K562 (cell line): Measurements from ENCODE around the gene ZDHHC5. TPM values are rescaled to one million over a fixed set of nuclear protein-coding genes. Genes with fewer than 3 reads are reported as not detected.

Source experiments
- BCOR ChIP-seq: fragments of 450-650 bp; IDR thresholded peaks from 2 replicates; pipeline ENCODE4 v1.6.1; 2016
- CBX5 ChIP-seq: IDR thresholded peaks from 2 replicates; pipeline ENCODE4 v1.6.1; 2014; ENCODE audit warnings: low read depth, borderline replicate concordance
- DNMT1 ChIP-seq: fragments of 450-650 bp; IDR thresholded peaks from 2 replicates; pipeline ENCODE4 v1.6.1; 2016; ENCODE audit warnings: antibody characterized with exemption, mild to moderate bottlenecking
- HNRNPUL1 ChIP-seq: fragments of 200-400 bp; formaldehyde crosslinking; IDR thresholded peaks from 2 replicates; pipeline ENCODE4 v1.6.1; 2017; ENCODE audit warnings: low read length
- MECOM ChIP-seq: fragments of 250-450 bp; sonication (Bioruptor Pico); IDR thresholded peaks from 2 replicates; pipeline ENCODE4 v1.8.0; 2022; ENCODE audit warnings: inconsistent platforms
- NEUROD1 ChIP-seq: fragments of 150-350 bp; IDR thresholded peaks from 2 replicates; pipeline ENCODE4 v1.6.1; 2014; ENCODE audit warnings: borderline replicate concordance, low read length, low read depth; ENCODE audit not compliant: partially characterized antibody
- POLR2A ChIP-seq: fragments of 450-650 bp; conservative IDR thresholded peaks from 2 replicates; pipeline ENCODE4 v1.6.1; 2016
- SMAD1 ChIP-seq: fragments of 150-350 bp; IDR thresholded peaks from 2 replicates; pipeline ENCODE4 v1.6.1; 2014; ENCODE audit warnings: low read length, low read depth; ENCODE audit not compliant: partially characterized antibody
- SMARCA4 ChIP-seq: fragments of 450-650 bp; IDR thresholded peaks from 2 replicates; pipeline ENCODE4 v1.6.1; 2016
- SMARCE1 ChIP-seq: fragments of 450-650 bp; IDR thresholded peaks from 2 replicates; pipeline ENCODE4 v1.7.1; 2016; ENCODE audit warnings: mild to moderate bottlenecking
- TCF7 ChIP-seq: sonication (generic); IDR thresholded peaks from 2 replicates; pipeline ENCODE4 v1.6.1; 2016; ENCODE audit warnings: antibody characterized with exemption, borderline replicate concordance
- YY1 ChIP-seq, 3 experiments: IDR thresholded peaks; 2 replicates each; pipeline ENCODE4 v1.6.1; 2011; ENCODE audit warnings: low read length in 2 of 3, mild to moderate bottlenecking in 2 of 3, moderate library complexity in 2 of 3, borderline replicate concordance in 1 of 3, control low read depth in 1 of 3, low read depth in 1 of 3; ENCODE audit not compliant: insufficient read depth in 3 of 3, insufficient replicate concordance in 2 of 3, control insufficient read depth in 1 of 3, insufficient read length in 1 of 3; ENCODE audit errors: extremely low read depth in 1 of 3
- ZC3H4 ChIP-seq: sonication (generic); formaldehyde crosslinking; IDR thresholded peaks from 2 replicates; pipeline ENCODE4 v1.9.0; 2021; ENCODE audit warnings: missing genetic modification reagents, borderline replicate concordance
- ZNF23 ChIP-seq: fragments of 250-450 bp; sonication (Bioruptor Pico); IDR thresholded peaks from 2 replicates; pipeline ENCODE4 v1.4.0; 2020; ENCODE audit warnings: mild to moderate bottlenecking
- ZNF395 ChIP-seq: fragments of 200-800 bp; sonication (Bioruptor generic); IDR thresholded peaks from 2 replicates; pipeline ENCODE4 v1.6.1; 2017; ENCODE audit warnings: missing genetic modification characterization, missing compliant biosample characterization
- ZNF398 ChIP-seq: fragments of 250-450 bp; sonication (Bioruptor Pico); IDR thresholded peaks from 2 replicates; pipeline ENCODE4 v1.8.0; 2021; ENCODE audit warnings: moderate library complexity, mild to moderate bottlenecking, inconsistent platforms
- ZNF584 ChIP-seq: fragments of 200-800 bp; sonication (Bioruptor generic); IDR thresholded peaks from 2 replicates; pipeline ENCODE4 v1.6.1; 2016; ENCODE audit warnings: low read depth, mild to moderate bottlenecking, missing genetic modification characterization, missing compliant biosample characterization
- ZNF707 ChIP-seq: fragments of 250-450 bp; sonication (Bioruptor Pico); conservative IDR thresholded peaks from 2 replicates; pipeline ENCODE4 v1.8.0; 2022; ENCODE audit warnings: inconsistent platforms, mild to moderate bottlenecking, moderate library complexity
- polyA plus RNA-seq, 8 experiments: library from polyadenylated mRNA; depleted of rRNA in 4 of 8; stranded (reverse) in 5 of 8; unstranded in 3 of 8; fragments of >200 nt; fragmentation: Nextera tagmentation in 2 of 8; fragmentation: Illumina TruSeq in 1 of 8; extraction: Ambion mirVana in 2 of 8; extraction: Trizol in 1 of 8; gene quantifications; 2 replicates each; pipeline versions ENCODE4 v1.2.1 to v1.2.3, GENCODE V29; 2011 to 2014; ENCODE audit warnings: inconsistent platforms in 1 of 8, missing spikeins in 1 of 8
- total RNA-seq, 7 experiments: library from RNA; depleted of rRNA in 6 of 7; stranded (reverse); fragments of >200 nt in 6 of 7; fragmentation: Illumina TruSeq in 2 of 7; extraction: Trizol in 2 of 7; gene quantifications; 2 replicates each; pipeline versions ENCODE4 v1.2.1 to v1.2.3, GENCODE V29; 2011 to 2021; ENCODE audit warnings: low replicate concordance in 1 of 7
- TF ChIP-seq, protein P1 (sequence below), 2 experiments: IDR thresholded peaks in 1 of 2; conservative IDR thresholded peaks in 1 of 2; 2 replicates each; pipeline ENCODE4 v1.6.1; 2016; ENCODE audit warnings: low read depth in 2 of 2, mild to moderate bottlenecking in 1 of 2, missing compliant biosample characterization in 1 of 2, missing genetic modification characterization in 1 of 2, moderate library complexity in 1 of 2
- TF ChIP-seq, protein P2 (sequence below): sonication (generic); formaldehyde crosslinking; IDR thresholded peaks from 2 replicates; pipeline ENCODE4 v1.8.0; 2022; ENCODE audit warnings: missing genetic modification reagents, mild to moderate bottlenecking, moderate library complexity, borderline replicate concordance

ZDHHC5 gene
- total and polyA plus RNA-seq, 9 of the 15 experiments (the other 6 are each of a cell fraction or from before 2014, with no cell fraction given) = 3.8 to 64.2 (median 35.9) TPM

- TF ChIP-seq, protein P1, sequence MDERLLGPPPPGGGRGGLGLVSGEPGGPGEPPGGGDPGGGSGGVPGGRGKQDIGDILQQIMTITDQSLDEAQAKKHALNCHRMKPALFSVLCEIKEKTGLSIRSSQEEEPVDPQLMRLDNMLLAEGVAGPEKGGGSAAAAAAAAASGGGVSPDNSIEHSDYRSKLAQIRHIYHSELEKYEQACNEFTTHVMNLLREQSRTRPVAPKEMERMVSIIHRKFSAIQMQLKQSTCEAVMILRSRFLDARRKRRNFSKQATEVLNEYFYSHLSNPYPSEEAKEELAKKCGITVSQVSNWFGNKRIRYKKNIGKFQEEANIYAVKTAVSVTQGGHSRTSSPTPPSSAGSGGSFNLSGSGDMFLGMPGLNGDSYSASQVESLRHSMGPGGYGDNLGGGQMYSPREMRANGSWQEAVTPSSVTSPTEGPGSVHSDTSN (CRISPR knock-in tag; IDR thresholded peaks at IDR 0.05; ENCODE audit: low read depth) = no peak
- TF ChIP-seq, protein P1 (tag; conservative IDR thresholded peaks at IDR 0.05; ENCODE audit: low read depth) = 0 out of 2 replicates have a peak, but pooled peaks have one; percentile 8
- TF ChIP-seq HNRNPUL1 (no peak), SMAD1 (no peak), CBX5 (no peak), SMARCA4 (no peak), ZNF584 (CRISPR knock-in tag) (no peak), YY1 (IDR thresholded peaks at IDR 0.05; ENCODE audit: borderline replicate concordance in 1 of 3, control insufficient read depth in 1 of 3, extremely low read depth in 1 of 3, insufficient read depth in 3 of 3, insufficient read length in 1 of 3, insufficient replicate concordance in 2 of 3, low read depth in 1 of 3, low read length in 2 of 3) (peak in 1 of 3 experiments; percentile 54), ZNF23 (no peak), TCF7 (no peak), ZNF395 (no peak), SMARCE1 (no peak), NEUROD1 (peak; percentile 62), DNMT1 (no peak), ZNF707 (CRISPR knock-in tag) (no peak), BCOR (no peak), ZC3H4 (CRISPR knock-in tag) (no peak), POLR2A (peak; percentile 83), MECOM (no peak), ZNF398 (CRISPR knock-in tag) (no peak)
- TF ChIP-seq, protein P2, sequence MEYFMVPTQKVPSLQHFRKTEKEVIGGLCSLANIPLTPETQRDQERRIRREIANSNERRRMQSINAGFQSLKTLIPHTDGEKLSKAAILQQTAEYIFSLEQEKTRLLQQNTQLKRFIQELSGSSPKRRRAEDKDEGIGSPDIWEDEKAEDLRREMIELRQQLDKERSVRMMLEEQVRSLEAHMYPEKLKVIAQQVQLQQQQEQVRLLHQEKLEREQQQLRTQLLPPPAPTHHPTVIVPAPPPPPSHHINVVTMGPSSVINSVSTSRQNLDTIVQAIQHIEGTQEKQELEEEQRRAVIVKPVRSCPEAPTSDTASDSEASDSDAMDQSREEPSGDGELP (CRISPR knock-in tag) = peak; percentile 89; the same call in 1 of the 2 replicates
Measured at GRCh38 chr11:57657194-57658022, 10.5 kb upstream of the ZDHHC5 start, which contains the start of gene CLP1 (continued).
